ENCODE measurements around the gene PLA2G2A.

Gene PLA2G2A

DNA sequence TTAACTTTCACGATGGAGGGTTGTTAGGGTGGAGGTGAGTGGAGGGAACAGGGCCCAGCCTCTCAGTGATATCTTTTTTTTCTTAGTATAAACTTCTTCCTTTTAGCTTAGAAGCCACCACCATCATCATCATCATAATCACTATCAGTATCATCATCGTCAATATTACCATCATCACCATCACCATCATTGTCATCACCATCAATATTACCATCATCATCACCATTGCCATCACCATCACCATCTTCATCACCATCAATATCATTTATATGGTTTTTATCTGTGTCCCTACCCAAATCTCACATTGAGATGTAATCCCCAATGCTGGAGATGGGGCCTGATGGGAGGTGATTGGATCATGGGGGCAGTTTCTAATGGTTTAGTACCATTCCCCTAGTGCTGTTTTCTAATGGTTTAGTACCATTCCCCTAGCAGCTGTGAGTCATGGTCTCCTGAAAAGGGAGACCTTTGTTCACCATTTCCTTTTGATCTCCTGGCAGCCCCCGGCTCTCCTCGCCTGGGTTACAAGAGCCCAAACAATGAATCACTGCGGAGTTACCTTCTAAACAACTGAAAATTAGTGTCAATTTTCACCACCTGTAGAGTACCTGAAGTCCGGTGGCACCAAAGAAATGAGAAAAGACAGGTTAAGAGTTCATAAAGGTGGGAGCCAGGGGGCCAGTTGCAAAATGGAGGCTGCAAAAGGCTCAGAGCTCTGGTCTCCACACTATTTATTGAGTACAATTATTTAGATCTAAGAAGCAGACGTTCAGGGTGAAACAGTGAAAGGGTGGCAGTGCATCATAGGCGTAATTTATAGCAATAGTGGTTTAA is 52.9 kb downstream of the PLA2G2A start:
- no peak for DNase-seq (ENCODE audit: low read depth in 1 of 2, low spot score in 1 of 2)
- TF ChIP-seq, protein P1, sequence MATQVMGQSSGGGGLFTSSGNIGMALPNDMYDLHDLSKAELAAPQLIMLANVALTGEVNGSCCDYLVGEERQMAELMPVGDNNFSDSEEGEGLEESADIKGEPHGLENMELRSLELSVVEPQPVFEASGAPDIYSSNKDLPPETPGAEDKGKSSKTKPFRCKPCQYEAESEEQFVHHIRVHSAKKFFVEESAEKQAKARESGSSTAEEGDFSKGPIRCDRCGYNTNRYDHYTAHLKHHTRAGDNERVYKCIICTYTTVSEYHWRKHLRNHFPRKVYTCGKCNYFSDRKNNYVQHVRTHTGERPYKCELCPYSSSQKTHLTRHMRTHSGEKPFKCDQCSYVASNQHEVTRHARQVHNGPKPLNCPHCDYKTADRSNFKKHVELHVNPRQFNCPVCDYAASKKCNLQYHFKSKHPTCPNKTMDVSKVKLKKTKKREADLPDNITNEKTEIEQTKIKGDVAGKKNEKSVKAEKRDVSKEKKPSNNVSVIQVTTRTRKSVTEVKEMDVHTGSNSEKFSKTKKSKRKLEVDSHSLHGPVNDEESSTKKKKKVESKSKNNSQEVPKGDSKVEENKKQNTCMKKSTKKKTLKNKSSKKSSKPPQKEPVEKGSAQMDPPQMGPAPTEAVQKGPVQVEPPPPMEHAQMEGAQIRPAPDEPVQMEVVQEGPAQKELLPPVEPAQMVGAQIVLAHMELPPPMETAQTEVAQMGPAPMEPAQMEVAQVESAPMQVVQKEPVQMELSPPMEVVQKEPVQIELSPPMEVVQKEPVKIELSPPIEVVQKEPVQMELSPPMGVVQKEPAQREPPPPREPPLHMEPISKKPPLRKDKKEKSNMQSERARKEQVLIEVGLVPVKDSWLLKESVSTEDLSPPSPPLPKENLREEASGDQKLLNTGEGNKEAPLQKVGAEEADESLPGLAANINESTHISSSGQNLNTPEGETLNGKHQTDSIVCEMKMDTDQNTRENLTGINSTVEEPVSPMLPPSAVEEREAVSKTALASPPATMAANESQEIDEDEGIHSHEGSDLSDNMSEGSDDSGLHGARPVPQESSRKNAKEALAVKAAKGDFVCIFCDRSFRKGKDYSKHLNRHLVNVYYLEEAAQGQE (IDR thresholded peaks at IDR 0.05; ENCODE audit: insufficient replicate concordance, low read depth) = no peak
- TF ChIP-seq SPI1 (IDR thresholded peaks at IDR 0.05; ENCODE audit: borderline replicate concordance, low read depth) (no peak), GABPA (IDR thresholded peaks at IDR 0.05; ENCODE audit: low read depth) (no peak)
- Histone ChIP-seq H3K27me3 (ENCODE audit: insufficient read depth, poor library complexity, severe bottlenecking) (no peaks in the 10 kb centered on the region), H3K4me3 (replicated peaks; ENCODE audit: insufficient read depth, low read length) (no peak overlapping the region), H3K27ac (replicated peaks) (no peak overlapping the region)
